Kidney epithelial cell (primary cell): Measurements from ENCODE around the gene QSOX2. TPM values are rescaled to one million over a fixed set of nuclear protein-coding genes. Genes with fewer than 3 reads are reported as not detected.

Experiments
- DNase-seq: peaks from one replicate; pipeline ENCODE4 v3.0.0-alpha.2; 2010; ENCODE audit warnings: low read depth
- H3K27me3 ChIP-seq: 2 replicates; pipeline ENCODE4 v1.6.0; 2011; ENCODE audit warnings: low read length; ENCODE audit not compliant: control insufficient read depth, insufficient read depth
- H3K36me3 ChIP-seq: 2 replicates; pipeline ENCODE4 v1.5.1; 2011; ENCODE audit warnings: low read length; ENCODE audit not compliant: control insufficient read depth, insufficient read depth
- H3K4me3 ChIP-seq: 2 replicates; pipeline ENCODE4 v1.5.1; 2011; ENCODE audit warnings: low read depth, mild to moderate bottlenecking, control low read depth, low read length
- CTCF ChIP-seq: IDR thresholded peaks from 2 replicates; pipeline ENCODE4 v1.5.1; 2011; ENCODE audit warnings: mild to moderate bottlenecking, moderate library complexity, low read length, control low read depth, inconsistent platforms; ENCODE audit not compliant: insufficient read depth, poor library complexity, severe bottlenecking
- total RNA-seq: library from RNA; depleted of rRNA; stranded (reverse); fragments of >200 nt; gene quantifications from 2 replicates; pipeline ENCODE4 v1.2.3, GENCODE V29; 2015

The QSOX2 gene
- total RNA-seq, 1 donor from 2014 or later: 17.3 TPM

- H3K4me3 ChIP-seq: no peak overlapping the region
- DNase-seq: no peak
- no peaks in the 10 kb centered on the region for H3K36me3 ChIP-seq
- H3K27me3 ChIP-seq: peaks cover 40% of the 10 kb centered on the region
- no peak for TF ChIP-seq CTCF
Measured at GRCh38 chr9:136185596-136186366, 59.8 kb downstream of the QSOX2 start.

- Histone ChIP-seq H3K36me3 (no peaks in the 10 kb centered on the region), H3K4me3 (no peak overlapping the region), H3K27me3 (peaks cover 35% of the 10 kb centered on the region)
- DNase-seq: no peak
- TF ChIP-seq CTCF: no peak
Measured at GRCh38 chr9:136185066-136185465, 60.5 kb downstream of the QSOX2 start.

GRCh38 chr9:136182850-136183422 lies 62.7 kb downstream of the QSOX2 start:
- Histone ChIP-seq H3K4me3 (no peak overlapping the region), H3K36me3 (no peaks in the 10 kb centered on the region), H3K27me3 (peaks cover 38% of the 10 kb centered on the region)
- DNase-seq: no peak
- no peak for TF ChIP-seq CTCF

- DNase-seq: no peak
- Histone ChIP-seq H3K27me3 (peaks cover 39% of the 10 kb centered on the region), H3K4me3 (no peak overlapping the region), H3K36me3 (no peaks in the 10 kb centered on the region)
- TF ChIP-seq CTCF: no peak
Measured at GRCh38 chr9:136182420-136182787, 63.2 kb downstream of the QSOX2 start.

GRCh38 chr9:136181784-136182419 lies 63.7 kb downstream of the QSOX2 start:
- H3K4me3 ChIP-seq: no peak overlapping the region
- H3K27me3 ChIP-seq: peaks cover 44% of the 10 kb centered on the region
- H3K36me3 ChIP-seq: no peaks in the 10 kb centered on the region
- DNase-seq: no peak
- no peak for TF ChIP-seq CTCF

- Histone ChIP-seq H3K36me3 (no peaks in the 10 kb centered on the region), H3K4me3 (no peak overlapping the region), H3K27me3 (peaks cover 46% of the 10 kb centered on the region)
- no peak for TF ChIP-seq CTCF
- no peak for DNase-seq
Measured at GRCh38 chr9:136180586-136180985, 65.0 kb downstream of the QSOX2 start.
